Heart left ventricle (tissue), 16 donors: Measurements from ENCODE around the gene WDR86. TPM values are rescaled to one million over a fixed set of nuclear protein-coding genes. Genes with fewer than 3 reads are reported as not detected.

Experiments
- ATAC-seq, 4 donors: fragments of 200-7000 bp; cut with Tn5 transposase; one replicate each; pipeline ENCODE4 v1.9.1; 2020 to 2022; ENCODE audit warnings: moderate library complexity in 4 of 4, mild to moderate bottlenecking in 3 of 4, moderate number of reproducible peaks in 1 of 4
- DNase-seq, 5 donors: peaks; one replicate each; pipeline ENCODE4 v3.0.0-alpha.2; 2020
- H3K27ac ChIP-seq, 12 donors: fragments of 200-600 bp; sonication (generic) in 4 of 12; one replicate each; pipeline versions ENCODE4 v1.5.0 to v1.8.0; 2016 to 2022; ENCODE audit warnings: mild to moderate bottlenecking in 2 of 12
- H3K27me3 ChIP-seq, 9 donors: fragments of 200-600 bp; sonication (generic) in 2 of 9; one replicate each; pipeline versions ENCODE4 v1.5.1 to v1.8.0; 2016 to 2022; ENCODE audit warnings: mild to moderate bottlenecking in 3 of 9
- H3K36me3 ChIP-seq, 9 donors: fragments of 200-600 bp; sonication (generic) in 2 of 9; one replicate each; pipeline versions ENCODE4 v1.5.0 to v1.8.0; 2018 to 2022; ENCODE audit warnings: mild to moderate bottlenecking in 2 of 9
- H3K4me1 ChIP-seq, 12 donors: fragments of 200-600 bp; sonication (generic) in 4 of 12; one replicate each; pipeline versions ENCODE4 v1.5.0 to v1.8.0; 2016 to 2022; ENCODE audit warnings: mild to moderate bottlenecking in 3 of 12
- H3K4me3 ChIP-seq, 12 donors: fragments of 200-600 bp; sonication (generic) in 4 of 12; one replicate each; pipeline versions ENCODE4 v1.5.0 to v1.8.0; 2017 to 2022; ENCODE audit warnings: mild to moderate bottlenecking in 9 of 12, moderate library complexity in 4 of 12
- H3K9me3 ChIP-seq, 12 donors: fragments of 200-600 bp; sonication (generic) in 4 of 12; one replicate each; pipeline versions ENCODE4 v1.5.0 to v1.8.0; 2016 to 2022; ENCODE audit warnings: mild to moderate bottlenecking in 1 of 12
- POLR2A ChIP-seq, 2 donors: fragments of 450-650 bp; IDR thresholded peaks; one replicate each; pipeline ENCODE4 v1.6.1; 2017; ENCODE audit warnings: antibody characterized with exemption in 2 of 2, mild to moderate bottlenecking in 2 of 2, moderate library complexity in 2 of 2
- WGBS, 4 donors: extraction: QIAGEN DNeasy Blood & Tissue Kit in 2 of 4; methylation state at CpG; one replicate each; pipeline versions ENCODE4 v1.1.5 to v1.1.7; 2013 to 2018; 5-methylcytosine and 5-hydroxymethylcytosine counted together
- intact Hi-C, 10 donors: fragments of 100-400 bp; cut with DNase I; formaldehyde crosslinking; loops; one replicate each; pipeline versions ENCODE4 v1.11.1 to v1.14.2; 2022
- polyA plus RNA-seq, 2 donors: library from polyadenylated mRNA; stranded (reverse); fragments of 200-250 nt; gene quantifications; one replicate each; pipeline ENCODE4 v1.2.3, GENCODE V29; 2013
- total RNA-seq, 9 donors: library from RNA; depleted of rRNA in 2 of 9; stranded (reverse); fragments of >200 nt in 2 of 9; fragmentation: NEBNext Ultra II Directional in 3 of 9; extraction: Animal tissue kit (Norgen Biotek cat#: 25700) in 3 of 9; gene quantifications; one replicate each; pipeline versions ENCODE4 v1.1.0 to v1.2.4, GENCODE V29; 2016 to 2023
- TF ChIP-seq, protein P1 (sequence below), 12 donors: fragments of 200-600 bp; sonication (generic) in 4 of 12; IDR thresholded peaks; one replicate each; pipeline versions ENCODE4 v1.5.0 to v1.8.0; 2018 to 2022; ENCODE audit warnings: antibody characterized with exemption in 12 of 12, mild to moderate bottlenecking in 5 of 12
- donor health status: ischemic (EF 13 %, LVEDD 7.1; RV severe dilation, severe dysfunction).
- donor health status: healthy with polysubstance abuse.
- donor health status: DM: no; HTN: yes; CAD: no.
- donor health status: DM: no; HTN: no; CAD: no.
- donor health status: ischemic (EF 25% LVEDD 6.9; RV normal size, moderate dysfunction).
- donor health status: ischemic (EF 25% LVEDD 5.7; RV mildly dilated, moderate dysfunction).
- donor health status: healthy.
- donor health status: DM: yes; HTN: yes; CAD: no.
- donor health status: ischemic (EF 35%, LVEDD 5.7; RV mildly dilated, moderate dysfunction).
- donor health status: nonischemic (EF 11% LVEDD 7.7; RV severe dilation, severe dysfunction).
- donor health status: DM: yes; HTN: yes; CAD: no.
- donor health status: PGD.
- donor health status: ischemic (EF 29% LVEDD 5.4; RV normal size, mild dysfunction).
- donor health status: nonischemic (EF 23%, LVEDD 6.1; RV moderate dilation, normal function).

Gene WDR86
- total and polyA plus RNA-seq, 11 donors = 0.37 to 1.7 (median 0.52) TPM; not detected in 5

DNA sequence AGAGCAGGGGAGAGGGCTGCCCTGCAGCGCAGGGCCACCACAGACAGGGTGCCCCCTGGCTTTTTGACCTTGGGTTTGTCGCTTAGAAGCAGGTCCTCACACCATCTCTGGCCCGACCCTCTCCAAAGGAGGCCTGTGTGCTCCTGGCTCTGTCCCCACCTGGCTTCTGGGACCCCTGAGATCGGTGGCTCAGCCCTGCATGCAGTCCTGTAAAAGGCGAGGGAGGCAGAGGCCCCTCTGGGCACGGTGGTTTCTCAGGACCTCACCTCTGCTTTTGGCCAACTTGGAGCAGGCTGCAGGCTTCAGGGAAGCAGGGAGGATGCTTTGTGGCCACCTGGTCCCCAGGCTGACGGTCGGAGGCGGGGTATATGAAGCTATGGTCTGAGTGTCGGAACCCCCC, 21.4 kb downstream of the WDR86 start:
- Histone ChIP-seq H3K4me3 (no peak overlapping the region), H3K36me3 (no peaks in the 10 kb centered on the region), H3K27ac (no peak overlapping the region), H3K9me3 (no peaks in the 10 kb centered on the region), H3K27me3 (peaks cover 0 to 37% (median 0%) of the 10 kb centered on the region in 9 donors), H3K4me1 (no peaks in the 10 kb centered on the region)
- WGBS, 4 donors = 89 to 95% (median 94%) methylated on average over 10 of the region's 10 CpGs
- DNase-seq (peak in 1 of 5 donors; percentile 30), ATAC-seq (no peak)
- TF ChIP-seq, protein P1, sequence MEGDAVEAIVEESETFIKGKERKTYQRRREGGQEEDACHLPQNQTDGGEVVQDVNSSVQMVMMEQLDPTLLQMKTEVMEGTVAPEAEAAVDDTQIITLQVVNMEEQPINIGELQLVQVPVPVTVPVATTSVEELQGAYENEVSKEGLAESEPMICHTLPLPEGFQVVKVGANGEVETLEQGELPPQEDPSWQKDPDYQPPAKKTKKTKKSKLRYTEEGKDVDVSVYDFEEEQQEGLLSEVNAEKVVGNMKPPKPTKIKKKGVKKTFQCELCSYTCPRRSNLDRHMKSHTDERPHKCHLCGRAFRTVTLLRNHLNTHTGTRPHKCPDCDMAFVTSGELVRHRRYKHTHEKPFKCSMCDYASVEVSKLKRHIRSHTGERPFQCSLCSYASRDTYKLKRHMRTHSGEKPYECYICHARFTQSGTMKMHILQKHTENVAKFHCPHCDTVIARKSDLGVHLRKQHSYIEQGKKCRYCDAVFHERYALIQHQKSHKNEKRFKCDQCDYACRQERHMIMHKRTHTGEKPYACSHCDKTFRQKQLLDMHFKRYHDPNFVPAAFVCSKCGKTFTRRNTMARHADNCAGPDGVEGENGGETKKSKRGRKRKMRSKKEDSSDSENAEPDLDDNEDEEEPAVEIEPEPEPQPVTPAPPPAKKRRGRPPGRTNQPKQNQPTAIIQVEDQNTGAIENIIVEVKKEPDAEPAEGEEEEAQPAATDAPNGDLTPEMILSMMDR (IDR thresholded peaks at IDR 0.05) = no peak
- TF ChIP-seq POLR2A (IDR thresholded peaks at IDR 0.05) = no peak
- intact Hi-C loops = loop anchor here in 2 of 10 donors (10.0 kb wide), 1 partner anchor 46 kb away; no protein-coding TSS in a partner anchor

DNA sequence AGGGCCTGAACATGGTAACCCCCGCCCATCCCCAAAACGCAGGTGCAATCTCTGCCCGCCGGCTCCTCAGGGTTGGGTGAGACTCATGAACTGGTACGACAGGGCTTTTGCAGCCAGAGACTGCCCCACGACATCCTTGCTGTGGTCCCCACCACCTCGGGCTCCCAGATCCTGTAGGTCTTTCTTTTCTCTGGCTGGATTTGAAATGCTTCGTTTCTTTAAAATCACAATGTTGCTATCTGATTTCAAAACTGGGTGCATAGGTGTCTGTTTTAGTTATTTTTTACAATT, 21.9 kb downstream of the WDR86 start:
- H3K27me3 ChIP-seq = peaks cover 0 to 37% (median under 1%) of the 10 kb centered on the region in 9 donors
- H3K4me1 ChIP-seq = no peaks in the 10 kb centered on the region
- H3K4me3 ChIP-seq = no peak overlapping the region
- no peak overlapping the region for H3K27ac ChIP-seq
- DNase-seq (peak in 1 of 5 donors; percentile 57), ATAC-seq (no peak)
- no peaks in the 10 kb centered on the region for H3K9me3 ChIP-seq
- intact Hi-C loops = loop anchor here in 2 of 10 donors (10.0 kb wide), 1 partner anchor 47 kb away; no protein-coding TSS in a partner anchor
- H3K36me3 ChIP-seq = no peaks in the 10 kb centered on the region
- 90 to 96% (median 93%) methylated on average over 8 of the region's 8 CpGs for WGBS, 4 donors
- TF ChIP-seq, protein P1 (IDR thresholded peaks at IDR 0.05) = no peak
- no peak for TF ChIP-seq POLR2A (IDR thresholded peaks at IDR 0.05)

DNA sequence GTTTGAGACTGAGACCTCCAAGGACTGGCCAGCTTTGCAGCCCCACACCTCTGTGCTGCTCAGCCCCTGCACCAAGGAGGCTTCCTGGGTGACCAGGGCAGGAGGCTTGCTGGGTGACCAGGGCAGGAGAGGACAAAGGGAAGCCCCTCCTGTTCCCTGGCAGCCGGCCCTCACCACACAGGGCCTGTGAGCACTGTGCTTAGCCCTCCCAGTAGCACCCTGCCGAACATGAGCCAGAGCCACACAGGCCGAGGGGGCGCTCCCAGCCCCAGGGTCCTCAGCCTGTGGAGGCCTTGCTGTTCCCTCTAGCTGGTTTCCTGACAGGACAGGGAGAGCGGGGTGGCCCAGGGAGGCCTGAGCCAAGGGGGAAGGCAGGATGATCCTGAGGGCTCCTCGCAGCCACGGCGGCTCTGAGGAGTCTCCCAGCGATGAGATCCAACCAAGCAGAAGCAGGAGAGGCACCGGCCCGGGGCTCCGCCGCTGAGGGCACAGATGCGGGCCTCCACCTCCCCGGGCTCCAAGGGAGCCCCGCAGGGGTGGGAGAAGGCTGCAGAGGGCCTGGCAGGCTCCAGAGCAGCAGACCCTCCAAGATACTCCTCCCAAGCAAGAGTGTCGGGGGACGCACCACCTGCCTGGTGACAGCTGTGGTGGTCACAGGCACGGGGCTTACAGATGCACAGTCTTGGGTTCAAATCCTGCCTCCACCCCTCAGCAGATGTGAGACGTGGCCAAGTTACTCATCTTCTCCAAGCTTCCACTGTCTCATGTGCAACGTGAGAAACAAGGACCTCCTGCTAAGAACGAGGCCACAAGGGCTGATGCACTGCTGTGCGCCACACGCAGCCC, 22.5 kb downstream of the WDR86 start:
- H3K36me3 ChIP-seq = no peaks in the 10 kb centered on the region
- 87 to 94% (median 90%) methylated on average over 15 to 24 of the region's 24 CpGs for WGBS, 4 donors
- TF ChIP-seq, protein P1 (IDR thresholded peaks at IDR 0.05) = no peak
- TF ChIP-seq POLR2A (IDR thresholded peaks at IDR 0.05) = no peak
- ATAC-seq (peak in 1 of 4 donors; percentile 6), DNase-seq (peak in 1 of 5 donors; percentile 40)
- H3K4me1 ChIP-seq = peaks cover 0 to 3% (median 0%) of the 10 kb centered on the region in 12 donors
- H3K4me3 ChIP-seq = no peak overlapping the region
- peaks cover 1 to 37% (median 6%) of the 10 kb centered on the region in 9 donors for H3K27me3 ChIP-seq
- no peaks in the 10 kb centered on the region for H3K9me3 ChIP-seq
- intact Hi-C loops = loop anchor here in 2 of 10 donors (10.0 kb wide), 1 partner anchor 47 kb away; no protein-coding TSS in a partner anchor
- H3K27ac ChIP-seq = no peak overlapping the region
